HG03039 (cell line): ENCODE data around the gene MTHFS.
"Not testable (repeated sequence)": the region's sequence is repeated elsewhere in the genome, so short reads cannot be mapped to it uniquely, and the experiment has no call there.

Experiments used
- ATAC-seq: cut with Tn5 transposase; IDR thresholded peaks from one replicate; pipeline ENCODE4 v1.9.1; 2021; ENCODE audit warnings: mild to moderate bottlenecking, moderate library complexity; ENCODE audit not compliant: unreplicated experiment

Gene MTHFS

DNA sequence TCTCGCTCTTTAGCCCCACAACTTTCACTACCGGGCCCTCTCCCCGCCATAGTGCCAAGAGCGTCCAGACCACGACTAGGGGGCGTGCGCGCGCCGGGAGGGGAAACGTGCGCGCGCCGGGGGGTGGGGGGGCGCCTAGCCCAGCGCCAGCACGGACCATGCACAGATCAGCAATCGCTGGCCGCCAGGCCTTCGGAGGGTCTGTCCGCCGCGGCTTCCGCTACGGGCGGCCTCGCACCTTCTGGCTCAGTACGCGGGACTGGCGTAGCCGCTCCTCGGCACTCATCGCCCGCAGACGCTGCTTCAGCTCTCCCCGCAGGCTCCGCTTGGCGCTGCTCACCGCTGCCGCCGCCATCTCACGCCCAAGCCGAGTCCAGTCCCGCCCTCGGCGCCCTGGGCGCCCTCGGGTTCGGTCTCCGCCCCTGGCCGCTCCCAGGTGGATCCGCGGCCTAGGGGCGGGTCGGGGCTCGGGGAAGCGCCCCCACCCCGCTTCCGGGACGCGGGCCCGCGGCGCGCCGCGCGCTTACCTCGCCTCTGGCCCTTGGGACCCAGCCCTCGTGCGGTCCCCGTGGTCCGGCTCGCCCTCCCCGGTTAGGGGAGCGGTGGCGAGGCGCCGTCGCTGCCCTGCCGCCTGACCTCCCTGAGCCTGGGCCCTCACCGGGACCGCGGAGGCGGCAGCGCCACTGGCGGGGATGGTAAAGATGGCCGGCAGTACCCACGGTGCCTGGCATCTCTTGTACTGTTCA lies at the start of gene MTHFS:
MTHFS (minus strand) TSS at position 381 of the 746 bp plus-strand sequence; CDS start at position 355, 26 bp downstream.
- peak; percentile 79 for ATAC-seq

DNA sequence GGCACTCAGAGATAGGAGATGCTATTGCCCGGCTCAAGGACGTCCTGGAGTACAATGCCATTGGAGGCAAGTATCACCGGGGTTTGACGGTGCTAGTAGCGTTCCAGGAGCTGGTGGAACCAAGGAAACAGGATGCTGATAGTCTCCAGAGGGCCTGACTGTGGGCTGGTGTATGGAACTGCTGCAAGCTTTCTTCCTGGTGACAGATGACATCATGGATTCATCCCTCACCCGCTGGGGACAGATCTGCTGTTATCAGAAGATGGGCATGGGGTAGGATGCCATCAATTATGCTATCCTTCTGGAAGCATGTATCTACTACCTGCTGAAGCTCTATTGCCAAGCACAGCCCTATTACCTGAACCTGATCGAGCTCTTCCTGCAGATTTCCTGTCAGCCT lies 47.8 kb upstream of the MTHFS start:
- ATAC-seq = no peak

DNA sequence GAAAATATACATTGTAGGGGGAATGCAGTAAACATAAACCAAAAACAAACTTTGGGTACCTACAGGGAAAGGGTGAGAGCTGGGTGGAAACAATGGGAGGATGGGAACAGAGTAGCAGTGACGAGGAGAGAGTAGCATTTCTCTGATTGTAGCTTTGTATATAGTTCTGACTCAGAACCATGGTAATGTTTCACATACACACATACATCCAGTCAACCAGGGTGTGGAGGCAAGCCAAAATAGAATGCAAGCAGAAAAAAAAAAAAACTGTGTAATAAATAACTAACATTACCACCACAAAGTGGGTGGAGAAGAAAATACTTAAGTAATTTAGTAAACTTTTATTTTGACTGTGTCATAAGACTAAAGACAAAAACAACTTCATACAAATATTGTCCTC lies 47.0 kb upstream of the MTHFS start:
- peak; percentile 70 for ATAC-seq

DNA sequence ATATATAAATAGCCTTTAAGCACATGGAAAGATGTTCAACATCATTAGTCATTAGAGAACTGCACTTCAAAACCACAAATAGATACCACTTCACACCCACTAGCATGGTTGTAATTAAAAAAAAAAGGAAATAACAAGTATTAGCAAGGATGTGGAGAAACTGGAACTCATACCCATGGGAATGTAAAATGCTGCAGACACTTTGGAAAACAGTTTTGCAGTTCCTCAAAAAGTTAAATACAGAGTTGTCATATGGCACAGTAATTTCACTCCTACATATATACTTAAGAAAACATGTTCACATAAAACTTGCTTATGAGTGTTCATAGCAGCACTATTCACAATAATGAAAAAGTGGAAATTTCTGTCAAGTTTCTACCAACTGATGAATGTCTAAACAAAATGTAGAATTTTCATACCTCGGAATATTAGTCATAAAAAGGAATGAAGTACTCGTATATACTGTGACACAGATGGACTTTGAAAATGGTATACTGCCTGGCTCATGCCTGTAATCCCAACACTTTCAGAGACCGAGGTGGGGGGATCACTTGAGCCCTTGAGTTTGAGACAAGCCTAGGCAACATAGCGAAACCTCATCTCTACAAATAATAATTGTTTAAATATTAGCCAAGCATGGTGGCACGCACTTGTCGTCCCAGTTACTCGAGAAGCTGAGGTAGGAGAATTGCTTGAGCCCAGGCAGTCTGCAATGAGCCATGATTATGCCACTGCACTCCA lies 46.1 kb upstream of the MTHFS start:
- ATAC-seq = no peak

DNA sequence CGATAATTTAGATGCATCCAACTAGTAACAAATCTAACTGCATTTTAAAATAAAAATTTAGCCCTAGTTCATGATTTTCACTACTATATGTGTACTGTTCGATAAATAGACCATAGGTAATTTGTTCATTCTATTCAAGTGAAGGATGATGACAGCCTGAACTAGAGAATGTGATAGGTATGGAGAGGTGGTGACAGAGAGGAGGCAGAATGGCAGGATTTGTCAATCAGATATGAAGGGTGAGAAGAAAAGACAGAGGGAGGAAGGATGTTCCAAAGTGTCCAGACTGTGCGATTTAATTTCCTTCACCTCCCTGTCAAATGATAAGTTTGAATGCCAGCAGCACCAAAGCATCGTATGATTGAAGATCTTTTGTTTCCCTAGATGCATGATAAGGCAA lies 42.6 kb upstream of the MTHFS start:
- no peak for ATAC-seq

DNA sequence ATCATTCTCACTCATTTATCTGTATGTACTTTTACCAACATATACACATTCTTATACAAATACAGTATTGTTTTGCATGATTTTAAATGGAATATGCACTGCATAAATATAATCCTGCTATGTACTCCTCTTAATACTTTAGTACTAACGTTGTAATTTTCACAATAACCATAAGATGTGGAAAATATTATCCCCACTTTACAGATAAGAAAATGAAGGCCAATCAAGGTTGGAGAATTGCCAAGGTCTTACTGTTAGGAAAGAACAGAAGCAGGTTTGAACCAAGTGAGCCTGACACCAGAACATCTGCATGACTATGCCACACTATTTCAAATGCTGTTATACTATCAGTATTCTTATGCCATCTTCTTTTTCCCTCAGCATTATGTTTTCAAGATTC lies 41.3 kb upstream of the MTHFS start:
- ATAC-seq = no peak

DNA sequence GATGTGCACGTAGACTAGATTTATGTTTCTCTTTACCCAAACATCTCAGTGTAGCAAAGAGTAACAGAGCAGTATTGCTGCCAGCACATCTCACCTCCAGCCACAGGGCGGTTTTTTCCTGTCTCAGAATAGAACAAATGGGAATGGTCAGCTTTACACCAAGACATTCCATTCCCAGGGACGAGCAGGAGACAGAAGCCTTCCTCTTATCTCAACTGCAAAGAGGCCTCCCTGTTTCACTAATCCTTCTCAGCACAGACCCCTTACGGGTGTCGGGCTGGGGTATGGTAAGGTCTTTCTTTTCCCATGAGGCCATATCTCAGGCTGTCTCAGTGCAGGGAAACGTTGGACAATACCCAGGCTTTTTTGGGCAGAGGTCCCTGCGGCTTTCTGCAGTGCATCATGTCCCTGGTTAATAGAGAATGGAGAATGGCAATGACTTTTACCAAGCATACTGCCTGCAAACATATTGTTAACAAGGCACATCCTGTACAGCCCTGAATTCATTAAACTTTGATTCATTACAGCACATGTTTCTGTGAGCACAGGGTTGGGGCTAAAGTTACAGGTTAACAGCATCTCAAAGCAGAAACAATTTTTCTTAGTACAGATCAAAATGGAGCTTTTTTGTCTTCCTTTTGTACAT lies 38.9 kb upstream of the MTHFS start:
- ATAC-seq = not testable (repeated sequence)

DNA sequence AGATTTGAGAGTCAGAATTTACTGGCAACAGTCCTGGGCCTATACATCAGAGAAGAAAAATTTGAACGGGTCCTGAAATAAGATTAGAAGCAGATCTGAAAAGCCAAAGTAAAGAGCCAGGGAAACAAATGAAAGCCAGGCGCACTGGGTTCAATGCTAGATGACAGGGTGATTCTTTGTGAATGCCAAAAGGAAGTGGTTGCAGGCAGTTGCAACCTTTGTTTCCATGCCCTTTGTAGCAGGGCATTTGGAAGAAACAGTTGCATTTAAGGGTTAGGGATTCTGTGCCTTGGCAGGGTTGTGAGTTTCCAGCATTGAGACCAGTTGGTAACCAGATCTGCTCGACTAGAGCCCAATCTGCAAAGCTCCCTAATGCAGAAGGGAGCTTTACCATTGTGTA lies 36.4 kb upstream of the MTHFS start:
- ATAC-seq = no peak

DNA sequence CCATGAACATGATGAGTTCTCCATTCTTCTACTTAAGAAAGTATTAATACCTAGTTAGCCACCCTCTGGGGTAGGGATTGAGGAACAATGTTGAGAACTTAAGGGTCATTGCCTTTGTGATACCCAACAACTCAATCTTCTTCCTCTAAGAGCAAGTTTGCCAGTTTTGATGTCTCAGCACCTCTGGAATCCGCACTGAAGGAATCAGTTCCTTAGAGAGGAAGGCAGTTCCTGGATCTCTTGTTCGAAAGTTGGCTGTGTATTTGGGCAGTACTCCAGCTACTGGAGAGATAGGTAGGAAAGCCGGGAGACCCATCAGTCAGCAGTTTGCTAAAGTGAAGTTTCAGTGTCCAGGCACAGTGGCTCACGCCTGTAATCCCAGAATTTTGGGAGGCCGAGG lies 35.6 kb upstream of the MTHFS start:
- no peak for ATAC-seq

DNA sequence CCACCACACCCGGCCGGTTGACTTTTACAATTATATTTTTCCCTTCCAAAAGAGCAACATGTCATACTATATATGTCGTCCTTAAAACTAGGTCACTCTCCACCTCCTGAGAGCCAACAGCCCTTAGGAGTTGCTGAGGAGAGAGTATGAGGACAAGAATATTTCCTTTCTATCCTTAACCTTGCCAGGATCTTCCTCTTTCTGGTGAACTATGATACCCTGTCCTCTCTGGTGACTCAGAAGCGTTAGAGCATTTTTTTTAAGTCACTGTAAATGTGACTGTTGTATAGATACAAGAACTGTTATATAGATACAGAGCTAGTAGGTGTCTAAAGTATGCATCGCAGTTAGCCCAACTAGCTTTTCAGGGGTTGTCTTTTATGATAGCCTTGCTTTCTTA lies 33.7 kb upstream of the MTHFS start:
- no peak for ATAC-seq

DNA sequence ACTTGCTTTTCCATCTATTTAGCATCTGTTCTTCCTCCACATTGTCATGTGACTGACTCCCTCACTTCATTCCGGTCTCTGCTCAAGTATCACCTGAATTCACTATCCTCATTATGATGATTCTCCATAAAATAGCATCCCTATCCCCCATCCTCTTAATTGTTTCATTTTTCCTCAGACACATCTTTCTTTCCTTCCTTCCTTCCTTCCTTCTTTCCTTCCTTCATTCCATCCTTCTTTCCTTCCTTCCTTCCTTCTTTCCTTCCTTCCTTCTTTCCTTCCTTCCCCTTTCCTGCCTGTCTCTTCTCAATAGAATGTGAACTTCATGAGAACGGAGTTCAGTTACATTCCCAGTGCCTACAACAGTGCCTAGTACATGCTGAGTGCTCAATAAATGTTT lies 32.6 kb upstream of the MTHFS start:
- no peak for ATAC-seq

DNA sequence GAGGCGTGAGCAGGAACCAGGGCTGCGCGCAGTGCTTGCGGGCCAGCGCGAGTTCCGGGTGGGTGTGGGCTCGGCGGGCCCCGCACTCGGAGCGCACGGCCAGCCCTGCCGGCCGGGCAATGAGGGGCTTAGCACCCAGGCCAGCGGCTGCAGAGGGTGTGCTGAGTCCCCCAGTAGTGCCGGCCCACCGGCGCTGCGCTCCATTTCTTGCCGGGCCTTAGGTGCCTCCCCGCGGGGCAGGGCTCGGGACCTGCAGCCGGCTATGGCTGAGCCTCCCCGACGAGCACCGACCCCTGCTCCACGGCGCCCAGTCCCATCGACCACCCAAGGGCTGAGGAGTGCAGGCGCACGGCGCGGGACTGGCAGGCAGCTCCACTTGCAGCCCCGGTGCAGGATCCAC lies 29.3 kb upstream of the MTHFS start:
- ATAC-seq = not testable (repeated sequence)

DNA sequence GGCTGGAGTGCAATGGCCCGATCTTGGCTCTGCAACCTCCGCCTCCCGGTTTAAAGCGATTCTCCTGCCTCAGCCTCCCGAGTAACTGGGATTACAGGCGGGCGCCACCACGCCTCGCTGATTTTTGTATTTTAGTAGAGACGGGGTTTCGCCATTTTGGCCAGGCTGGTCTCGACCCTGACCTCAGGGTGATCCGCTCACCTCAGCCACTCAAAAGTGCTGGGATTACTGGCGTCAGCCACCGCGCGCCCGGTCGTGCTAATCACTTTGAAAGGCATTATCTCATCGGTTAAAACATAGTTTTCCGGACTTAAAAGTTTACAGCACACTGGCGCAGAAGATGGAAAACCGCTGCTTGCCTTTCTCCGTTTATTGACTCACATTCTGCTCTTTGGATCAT lies 27.6 kb upstream of the MTHFS start:
- no peak for ATAC-seq

DNA sequence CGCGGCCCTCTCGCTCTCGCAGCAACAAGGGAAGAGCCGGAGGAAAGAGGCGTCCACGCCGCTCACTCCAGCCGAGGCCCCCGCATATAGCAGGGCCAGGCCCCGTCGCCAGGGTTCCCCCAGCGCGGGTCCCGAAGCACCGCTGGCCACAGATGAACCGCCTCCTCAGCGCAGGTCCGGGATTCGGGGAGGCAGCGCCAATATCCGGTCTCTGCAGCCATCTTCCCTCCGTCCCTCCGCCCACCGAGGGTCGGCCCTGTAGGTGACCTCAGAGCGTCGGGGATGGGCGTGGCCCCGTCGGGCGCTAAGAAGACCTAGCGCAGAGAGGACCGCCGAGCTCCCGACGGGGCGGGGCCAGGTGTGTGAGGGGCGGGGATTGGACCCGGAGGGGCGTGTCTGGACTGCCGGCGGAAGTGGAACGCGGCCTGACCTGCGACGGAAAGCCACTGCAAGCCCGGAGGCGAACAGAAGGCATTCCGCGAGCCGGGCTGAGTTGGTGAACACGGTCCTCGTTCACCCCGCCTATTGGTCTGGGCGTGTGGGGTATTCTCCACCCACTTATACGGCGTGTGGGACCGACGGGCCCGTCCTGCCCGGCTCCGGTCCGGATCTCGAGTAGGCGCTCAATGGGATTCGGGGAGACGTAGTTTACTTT lies 26.8 kb upstream of the MTHFS start:
- ATAC-seq = peak; percentile 94

DNA sequence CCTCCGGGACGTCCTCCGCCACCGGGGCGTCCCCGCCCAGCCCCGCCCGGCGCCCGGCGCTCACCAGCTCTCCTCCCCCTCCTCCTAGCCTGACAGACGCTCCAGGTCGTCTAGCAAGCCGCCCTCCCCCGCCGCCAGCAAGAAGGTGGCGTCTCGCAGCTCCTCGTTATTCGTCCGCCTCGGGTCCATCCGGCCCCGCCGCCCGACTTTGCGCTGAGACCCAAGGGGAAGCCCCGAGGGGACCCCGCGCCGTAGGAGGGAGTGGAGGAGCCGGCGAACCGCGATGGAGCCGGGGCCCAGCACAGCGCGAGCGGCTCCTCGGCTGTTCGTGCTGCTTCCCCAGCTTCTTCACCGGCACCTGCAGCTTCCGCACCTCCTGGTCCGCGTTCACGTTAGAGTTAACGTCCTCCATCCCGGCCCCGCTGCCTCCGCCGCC lies 26.3 kb upstream of the MTHFS start:
- ATAC-seq = peak; percentile 35

DNA sequence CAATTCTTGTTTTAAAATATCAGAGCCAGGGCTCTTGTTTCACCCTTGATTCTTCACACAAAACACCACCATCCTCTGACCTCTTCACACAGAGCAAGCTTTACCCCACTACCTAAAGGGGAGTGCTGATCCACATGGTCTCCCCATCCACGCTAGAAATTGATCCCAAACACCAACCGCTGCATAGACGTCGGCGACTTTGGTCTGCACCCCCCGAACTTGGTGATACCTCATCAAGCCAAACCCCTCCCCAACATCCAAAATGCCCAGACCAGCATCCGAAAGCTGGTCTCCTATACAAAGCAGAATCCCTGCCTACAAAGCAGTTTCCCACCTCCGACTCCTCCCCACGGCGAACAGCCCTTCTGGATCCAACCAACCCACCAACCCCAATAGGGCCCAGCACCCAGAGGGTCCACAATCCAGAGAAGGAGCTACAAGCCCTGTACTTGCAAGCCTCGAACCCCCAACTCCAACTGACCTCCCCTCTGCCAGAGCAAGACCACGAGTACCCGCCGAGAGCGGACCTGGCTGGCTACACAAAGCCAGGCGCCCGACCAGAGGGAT lies 25.8 kb upstream of the MTHFS start:
- no peak for ATAC-seq

DNA sequence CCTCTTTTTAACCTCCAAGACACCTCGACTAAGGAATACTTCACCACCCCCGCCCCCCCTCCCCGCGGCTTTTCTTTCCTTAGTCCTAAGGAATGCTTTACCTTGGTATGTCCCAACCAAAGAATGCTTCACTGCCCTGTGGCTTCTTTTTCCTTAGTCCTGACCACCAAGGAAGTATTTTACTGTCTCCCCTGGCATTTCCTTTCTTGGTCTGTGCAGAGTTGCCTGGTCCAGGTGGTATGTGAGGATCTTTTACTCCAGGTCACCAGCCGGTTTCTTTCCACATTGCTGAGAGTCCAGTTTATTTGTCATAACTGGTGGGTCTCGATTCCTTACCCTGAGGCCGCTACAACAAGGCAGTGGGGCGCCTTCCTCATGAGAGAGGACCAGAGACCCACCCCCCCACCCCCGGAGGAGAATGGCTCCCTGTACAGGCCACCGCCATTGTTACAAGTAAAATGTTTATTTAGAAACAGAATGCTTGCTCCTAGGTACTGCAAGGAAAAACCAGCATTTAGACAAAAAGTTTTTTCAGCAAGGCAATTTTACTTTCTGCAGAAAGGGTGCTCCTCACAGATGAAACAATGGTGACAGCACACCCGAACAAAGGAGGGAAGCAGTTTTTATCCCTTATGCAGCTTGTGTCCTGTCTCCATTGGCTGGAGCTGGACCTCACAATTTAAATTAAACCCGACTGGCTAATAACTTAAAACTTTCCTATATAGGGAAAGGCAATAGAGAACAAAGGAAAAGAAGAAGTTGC lies 23.1 kb upstream of the MTHFS start:
- no peak for ATAC-seq

DNA sequence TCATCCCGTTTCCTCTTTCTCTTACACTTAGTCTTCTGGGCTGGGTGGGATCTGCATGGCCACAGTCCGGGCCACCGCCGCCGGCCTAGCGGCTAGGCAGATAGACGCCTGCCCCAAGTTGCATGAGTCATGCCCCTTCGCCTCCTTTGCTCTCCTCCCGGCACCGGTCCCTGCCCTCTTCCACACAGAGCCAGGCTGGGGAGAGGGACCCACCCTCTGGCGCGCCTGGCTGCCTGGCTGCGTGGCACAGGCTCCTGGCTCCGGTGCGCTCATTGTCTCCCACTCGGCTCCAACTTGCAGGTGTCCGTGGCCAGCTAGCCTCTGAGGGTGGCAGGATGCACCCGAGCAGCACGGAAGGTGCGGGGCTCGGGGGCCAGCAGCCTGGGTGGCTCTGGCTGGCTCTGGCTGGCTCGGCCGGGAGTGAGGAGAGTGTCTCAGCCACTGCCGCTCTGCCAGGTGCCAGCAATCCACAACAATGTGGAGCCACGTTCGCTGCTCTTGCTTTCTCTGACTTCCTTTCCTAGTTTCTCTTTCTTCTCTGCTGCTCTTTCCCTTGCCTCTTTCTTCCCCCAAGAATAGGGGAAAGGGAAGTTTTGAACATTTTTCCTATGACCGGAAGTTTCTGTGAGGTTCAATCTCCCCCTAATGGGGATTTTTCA lies 22.4 kb upstream of the MTHFS start:
- ATAC-seq = no peak

DNA sequence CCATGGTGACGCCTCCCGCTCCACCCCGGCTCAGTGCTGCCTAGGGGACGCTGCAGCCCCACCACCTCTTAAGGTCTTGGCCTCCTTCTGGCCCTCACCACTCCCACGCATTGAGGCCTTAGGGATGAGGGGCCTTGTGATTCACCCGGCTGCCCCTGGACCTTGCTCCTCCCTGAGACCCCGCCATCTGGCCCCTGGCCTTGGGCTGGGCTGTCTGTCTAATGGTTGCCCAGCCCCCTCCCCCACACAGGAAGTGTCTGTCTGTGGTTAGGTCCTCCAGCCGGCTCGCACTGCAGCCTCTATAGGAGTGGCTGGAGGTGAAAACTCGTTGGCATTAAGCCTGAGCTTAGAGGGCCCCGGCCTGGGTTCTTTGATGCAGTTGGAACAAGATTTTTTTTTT lies 21.5 kb upstream of the MTHFS start:
- ATAC-seq = no peak
